DOHH2 (cell line): ENCODE results near the gene MYD88.

Source experiments
- EZH2phosphoT487 ChIP-seq: fragments of 200-600 bp; sonication (generic); IDR thresholded peaks from 2 replicates; pipeline ENCODE4 v1.6.1; 2017; ENCODE audit warnings: borderline replicate concordance, mild to moderate bottlenecking, antibody characterized with exemption, low read length, moderate library complexity, mixed read lengths
- TF ChIP-seq, protein P1 (sequence below): fragments of 200-600 bp; sonication (generic); IDR thresholded peaks from one replicate; pipeline ENCODE4 v1.5.1; 2014; ENCODE audit warnings: antibody characterized with exemption, mild to moderate bottlenecking, low read depth, low read length; ENCODE audit not compliant: poor library complexity, severe bottlenecking

DNA sequence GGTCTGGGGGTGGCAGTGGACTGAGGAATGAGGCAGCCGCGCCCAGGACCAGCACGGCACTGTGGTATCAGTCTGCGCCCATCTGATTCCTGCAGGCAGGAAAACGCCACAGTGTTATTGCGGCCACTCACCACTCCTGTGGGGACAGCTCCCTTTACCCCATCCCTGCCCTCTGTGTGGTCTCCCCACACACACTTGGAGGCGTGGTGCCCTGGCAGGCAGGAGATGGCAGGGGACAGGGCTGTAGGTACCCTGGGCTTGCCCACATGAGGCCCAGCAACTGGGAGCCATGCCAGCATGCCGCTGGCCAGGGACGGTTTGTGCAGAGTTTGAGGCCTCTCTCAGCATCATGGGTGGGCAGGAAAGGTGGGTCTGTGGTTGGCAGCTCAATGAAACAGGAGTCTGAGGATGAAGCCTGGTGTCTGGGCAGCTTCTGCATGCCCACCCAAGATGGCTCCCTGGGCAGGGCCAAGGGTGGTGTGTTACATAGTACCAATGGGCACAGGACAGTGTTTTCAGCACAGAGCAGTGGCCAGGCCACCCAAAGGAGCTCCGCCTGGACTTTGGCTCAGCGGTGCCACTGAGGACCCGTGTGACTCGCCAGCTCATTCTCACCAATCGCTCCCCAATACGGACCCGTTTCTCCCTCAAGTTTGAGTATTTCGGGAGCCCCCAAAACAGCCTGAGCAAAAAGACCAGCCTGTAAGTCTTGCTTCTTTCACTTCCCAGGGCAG lies 28.7 kb upstream of the MYD88 start:
- TF ChIP-seq, protein P1, sequence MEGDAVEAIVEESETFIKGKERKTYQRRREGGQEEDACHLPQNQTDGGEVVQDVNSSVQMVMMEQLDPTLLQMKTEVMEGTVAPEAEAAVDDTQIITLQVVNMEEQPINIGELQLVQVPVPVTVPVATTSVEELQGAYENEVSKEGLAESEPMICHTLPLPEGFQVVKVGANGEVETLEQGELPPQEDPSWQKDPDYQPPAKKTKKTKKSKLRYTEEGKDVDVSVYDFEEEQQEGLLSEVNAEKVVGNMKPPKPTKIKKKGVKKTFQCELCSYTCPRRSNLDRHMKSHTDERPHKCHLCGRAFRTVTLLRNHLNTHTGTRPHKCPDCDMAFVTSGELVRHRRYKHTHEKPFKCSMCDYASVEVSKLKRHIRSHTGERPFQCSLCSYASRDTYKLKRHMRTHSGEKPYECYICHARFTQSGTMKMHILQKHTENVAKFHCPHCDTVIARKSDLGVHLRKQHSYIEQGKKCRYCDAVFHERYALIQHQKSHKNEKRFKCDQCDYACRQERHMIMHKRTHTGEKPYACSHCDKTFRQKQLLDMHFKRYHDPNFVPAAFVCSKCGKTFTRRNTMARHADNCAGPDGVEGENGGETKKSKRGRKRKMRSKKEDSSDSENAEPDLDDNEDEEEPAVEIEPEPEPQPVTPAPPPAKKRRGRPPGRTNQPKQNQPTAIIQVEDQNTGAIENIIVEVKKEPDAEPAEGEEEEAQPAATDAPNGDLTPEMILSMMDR: no peak
- TF ChIP-seq EZH2phosphoT487: no peak
